ENCODE results near the gene OSR1.

OSR1 gene

GRCh38 chr2:19359456-19359855 is 1.0 kb upstream of the OSR1 start:
- DNase-seq = no peak
- no peak overlapping the region for H4K8ac ChIP-seq (ENCODE audit: low read depth, low read length)
- H2BK12ac ChIP-seq (ENCODE audit: low read length) = no peak overlapping the region
- no peak overlapping the region for H3K4me2 ChIP-seq (ENCODE audit: low read length)
- H3K27ac ChIP-seq (ENCODE audit: low read depth, low read length) = no peak overlapping the region
- H3K79me2 ChIP-seq (ENCODE audit: control insufficient read depth, insufficient read depth, low read length, poor library complexity) = no peaks in the 10 kb centered on the region
- peaks cover 9% of the 10 kb centered on the region for H3K9me3 ChIP-seq (ENCODE audit: insufficient read depth, low read depth, low read length)
- H4K91ac ChIP-seq (ENCODE audit: low read depth, low read length) = no peak overlapping the region
- H3K14ac ChIP-seq (ENCODE audit: low read length) = no peak overlapping the region
- H3K4me3 ChIP-seq (ENCODE audit: low read depth, low read length) = no peak overlapping the region
- H4K12ac ChIP-seq (ENCODE audit: low read depth, low read length) = no peak overlapping the region
- no CpG with 5 or more reads among the region's 4 CpGs for WGBS (ENCODE audit: extremely low coverage, insufficient coverage, insufficient read length)
- H3K4me1 ChIP-seq (ENCODE audit: control insufficient read depth in 1 of 2, insufficient read depth in 2 of 2, low read length in 2 of 2) = peaks cover 26 to 30% of the 10 kb centered on the region in 2 experiments
- no peaks in the 10 kb centered on the region for H3K36me3 ChIP-seq (ENCODE audit: control insufficient read depth in 1 of 2, insufficient read depth in 2 of 2, low read length in 2 of 2)
- H3K4ac ChIP-seq (ENCODE audit: low read depth, low read length) = no peak overlapping the region
- no peak overlapping the region for H3K18ac ChIP-seq (ENCODE audit: low read length)
- no peak overlapping the region for H2BK5ac ChIP-seq (ENCODE audit: low read depth, low read length, poor library complexity)
- H3K23ac ChIP-seq (ENCODE audit: low read length) = no peak overlapping the region
- no peak overlapping the region for H3K9ac ChIP-seq (ENCODE audit: low read length)
- H2AFZ ChIP-seq (ENCODE audit: insufficient read depth, low read length, poor library complexity) = no peak overlapping the region
- no peak overlapping the region for H2AK5ac ChIP-seq (ENCODE audit: low read length)
- no peak overlapping the region for H2BK120ac ChIP-seq (ENCODE audit: insufficient read depth, low read length, poor library complexity)
- H3K79me1 ChIP-seq (ENCODE audit: low read length) = peaks cover 3% of the 10 kb centered on the region
- peaks cover 84% of the 10 kb centered on the region for H3K27me3 ChIP-seq (ENCODE audit: insufficient read depth, low read length)

- Histone ChIP-seq H3K14ac (ENCODE audit: low read length) (no peak overlapping the region), H3K23ac (ENCODE audit: low read length) (no peak overlapping the region), H2AFZ (ENCODE audit: insufficient read depth, low read length, poor library complexity) (peak overlapping the region; percentile 50), H3K27me3 (ENCODE audit: insufficient read depth, low read length) (peaks cover 85% of the 10 kb centered on the region), H3K4me3 (ENCODE audit: low read depth, low read length) (peak overlapping the region; percentile 33), H3K79me1 (ENCODE audit: low read length) (peaks cover 3% of the 10 kb centered on the region), H3K36me3 (ENCODE audit: control insufficient read depth in 1 of 2, insufficient read depth in 2 of 2, low read length in 2 of 2) (no peaks in the 10 kb centered on the region), H2AK5ac (ENCODE audit: low read length) (no peak overlapping the region), H3K4ac (ENCODE audit: low read depth, low read length) (no peak overlapping the region), H4K91ac (ENCODE audit: low read depth, low read length) (no peak overlapping the region), H2BK120ac (ENCODE audit: insufficient read depth, low read length, poor library complexity) (no peak overlapping the region), H3K18ac (ENCODE audit: low read length) (no peak overlapping the region), H2BK12ac (ENCODE audit: low read length) (no peak overlapping the region), H3K27ac (ENCODE audit: low read depth, low read length) (no peak overlapping the region), H3K4me2 (ENCODE audit: low read length) (peak overlapping the region; percentile 68), H4K12ac (ENCODE audit: low read depth, low read length) (no peak overlapping the region), H3K9ac (ENCODE audit: low read length) (no peak overlapping the region), H4K8ac (ENCODE audit: low read depth, low read length) (no peak overlapping the region), H3K79me2 (ENCODE audit: control insufficient read depth, insufficient read depth, low read length, poor library complexity) (no peaks in the 10 kb centered on the region), H3K9me3 (ENCODE audit: insufficient read depth, low read depth, low read length) (peaks cover 9% of the 10 kb centered on the region), H3K4me1 (ENCODE audit: control insufficient read depth in 1 of 2, insufficient read depth in 2 of 2, low read length in 2 of 2) (peaks cover 26 to 30% of the 10 kb centered on the region in 2 experiments), H2BK5ac (ENCODE audit: low read depth, low read length, poor library complexity) (no peak overlapping the region)
- no peak for DNase-seq
- WGBS (ENCODE audit: extremely low coverage, insufficient coverage, insufficient read length) = no CpG with 5 or more reads among the region's 14 CpGs
Measured at GRCh38 chr2:19359021-19359357, 566 bp upstream of the OSR1 start.

- H3K14ac ChIP-seq (ENCODE audit: low read length) = no peak overlapping the region
- DNase-seq = no peak
- no peak overlapping the region for H2BK12ac ChIP-seq (ENCODE audit: low read length)
- H3K4me1 ChIP-seq (ENCODE audit: control insufficient read depth in 1 of 2, insufficient read depth in 2 of 2, low read length in 2 of 2) = peaks cover 23 to 30% of the 10 kb centered on the region in 2 experiments
- peaks cover 94% of the 10 kb centered on the region for H3K27me3 ChIP-seq (ENCODE audit: insufficient read depth, low read length)
- no peak overlapping the region for H4K8ac ChIP-seq (ENCODE audit: low read depth, low read length)
- H2AFZ ChIP-seq (ENCODE audit: insufficient read depth, low read length, poor library complexity) = no peak overlapping the region
- H3K79me1 ChIP-seq (ENCODE audit: low read length) = peaks cover 3% of the 10 kb centered on the region
- no peak overlapping the region for H3K23ac ChIP-seq (ENCODE audit: low read length)
- H2BK120ac ChIP-seq (ENCODE audit: insufficient read depth, low read length, poor library complexity) = no peak overlapping the region
- H2AK5ac ChIP-seq (ENCODE audit: low read length) = no peak overlapping the region
- H4K91ac ChIP-seq (ENCODE audit: low read depth, low read length) = no peak overlapping the region
- H3K4me3 ChIP-seq (ENCODE audit: low read depth, low read length) = peak overlapping the region; percentile 58
- peak overlapping the region; percentile 93 for H3K4me2 ChIP-seq (ENCODE audit: low read length)
- no peaks in the 10 kb centered on the region for H3K79me2 ChIP-seq (ENCODE audit: control insufficient read depth, insufficient read depth, low read length, poor library complexity)
- WGBS (ENCODE audit: extremely low coverage, insufficient coverage, insufficient read length) = no CpG with 5 or more reads among the region's 45 CpGs
- no peak overlapping the region for H4K12ac ChIP-seq (ENCODE audit: low read depth, low read length)
- no peak overlapping the region for H3K4ac ChIP-seq (ENCODE audit: low read depth, low read length)
- H3K18ac ChIP-seq (ENCODE audit: low read length) = no peak overlapping the region
- no peaks in the 10 kb centered on the region for H3K36me3 ChIP-seq (ENCODE audit: control insufficient read depth in 1 of 2, insufficient read depth in 2 of 2, low read length in 2 of 2)
- H3K9ac ChIP-seq (ENCODE audit: low read length) = no peak overlapping the region
- peaks cover 14% of the 10 kb centered on the region for H3K9me3 ChIP-seq (ENCODE audit: insufficient read depth, low read depth, low read length)
- no peak overlapping the region for H2BK5ac ChIP-seq (ENCODE audit: low read depth, low read length, poor library complexity)
- H3K27ac ChIP-seq (ENCODE audit: low read depth, low read length) = no peak overlapping the region
Measured at GRCh38 chr2:19357402-19358241, 801 bp downstream of the OSR1 start.

- Histone ChIP-seq H4K91ac (ENCODE audit: low read depth, low read length) (no peak overlapping the region), H3K79me1 (ENCODE audit: low read length) (peaks cover 3% of the 10 kb centered on the region), H2AFZ (ENCODE audit: insufficient read depth, low read length, poor library complexity) (no peak overlapping the region), H2BK12ac (ENCODE audit: low read length) (no peak overlapping the region), H4K8ac (ENCODE audit: low read depth, low read length) (no peak overlapping the region), H3K79me2 (ENCODE audit: control insufficient read depth, insufficient read depth, low read length, poor library complexity) (no peaks in the 10 kb centered on the region), H3K14ac (ENCODE audit: low read length) (no peak overlapping the region), H3K9ac (ENCODE audit: low read length) (no peak overlapping the region), H3K4me3 (ENCODE audit: low read depth, low read length) (no peak overlapping the region), H3K23ac (ENCODE audit: low read length) (no peak overlapping the region), H2BK120ac (ENCODE audit: insufficient read depth, low read length, poor library complexity) (no peak overlapping the region), H3K4ac (ENCODE audit: low read depth, low read length) (no peak overlapping the region), H3K4me1 (ENCODE audit: control insufficient read depth in 1 of 2, insufficient read depth in 2 of 2, low read length in 2 of 2) (peaks cover 23 to 30% of the 10 kb centered on the region in 2 experiments), H3K9me3 (ENCODE audit: insufficient read depth, low read depth, low read length) (peaks cover 14% of the 10 kb centered on the region), H2BK5ac (ENCODE audit: low read depth, low read length, poor library complexity) (no peak overlapping the region), H3K27me3 (ENCODE audit: insufficient read depth, low read length) (peaks cover 95% of the 10 kb centered on the region), H3K4me2 (ENCODE audit: low read length) (peak overlapping the region; percentile 52), H3K36me3 (ENCODE audit: control insufficient read depth in 1 of 2, insufficient read depth in 2 of 2, low read length in 2 of 2) (no peaks in the 10 kb centered on the region), H2AK5ac (ENCODE audit: low read length) (no peak overlapping the region), H4K12ac (ENCODE audit: low read depth, low read length) (no peak overlapping the region), H3K18ac (ENCODE audit: low read length) (no peak overlapping the region), H3K27ac (ENCODE audit: low read depth, low read length) (no peak overlapping the region)
- no peak for DNase-seq
- WGBS (ENCODE audit: extremely low coverage, insufficient coverage, insufficient read length) = no CpG with 5 or more reads among the region's 54 CpGs
Measured at GRCh38 chr2:19356545-19357401, 1.6 kb downstream of the OSR1 start.
